ENCODE measurements around the gene ANKRD10.

DNA sequence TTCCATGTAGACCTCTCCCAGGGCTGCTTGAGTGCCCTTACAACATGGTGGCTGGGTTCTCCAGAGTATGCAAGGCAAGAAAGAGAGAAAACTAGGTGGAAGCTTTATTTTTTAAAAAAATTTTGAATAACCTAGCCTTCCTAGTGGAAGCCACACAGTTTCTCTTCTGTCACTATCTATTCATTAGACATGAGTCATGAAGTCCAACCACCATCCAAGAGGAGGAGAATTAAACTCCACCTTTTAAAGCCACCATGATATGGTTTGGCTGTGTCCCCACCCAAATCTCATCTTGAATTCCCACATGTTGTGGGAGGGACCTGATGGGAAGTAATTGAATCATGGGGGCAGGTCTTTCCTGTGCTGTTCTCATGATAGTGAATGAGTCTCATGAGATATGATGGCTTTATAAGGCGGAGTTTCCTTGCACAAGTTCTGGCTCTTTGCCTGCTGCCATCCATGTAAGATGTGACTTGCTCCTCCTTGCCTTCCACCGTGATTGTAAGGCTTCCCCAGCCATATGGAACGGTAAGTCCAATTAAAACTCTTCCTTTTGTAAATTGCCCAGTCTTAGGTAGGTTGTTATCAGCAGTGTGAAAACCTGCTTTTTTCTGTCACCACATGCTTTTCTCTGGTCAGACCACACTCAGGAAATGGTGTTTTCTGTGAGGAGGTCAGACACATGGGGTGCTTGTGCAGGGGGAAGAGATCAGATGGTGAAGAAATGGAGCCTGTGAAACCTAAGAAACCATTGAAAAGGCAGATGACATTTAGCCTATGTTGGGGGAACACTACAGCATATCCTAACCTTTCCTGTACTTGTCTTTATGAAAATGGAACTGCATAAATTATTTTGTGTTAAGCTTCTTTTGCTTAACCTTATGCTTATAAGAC, 57.7 kb downstream of the ANKRD10 start:
- TF ChIP-seq POLR2A (IDR thresholded peaks at IDR 0.05): no peak
- TF ChIP-seq, protein P1, sequence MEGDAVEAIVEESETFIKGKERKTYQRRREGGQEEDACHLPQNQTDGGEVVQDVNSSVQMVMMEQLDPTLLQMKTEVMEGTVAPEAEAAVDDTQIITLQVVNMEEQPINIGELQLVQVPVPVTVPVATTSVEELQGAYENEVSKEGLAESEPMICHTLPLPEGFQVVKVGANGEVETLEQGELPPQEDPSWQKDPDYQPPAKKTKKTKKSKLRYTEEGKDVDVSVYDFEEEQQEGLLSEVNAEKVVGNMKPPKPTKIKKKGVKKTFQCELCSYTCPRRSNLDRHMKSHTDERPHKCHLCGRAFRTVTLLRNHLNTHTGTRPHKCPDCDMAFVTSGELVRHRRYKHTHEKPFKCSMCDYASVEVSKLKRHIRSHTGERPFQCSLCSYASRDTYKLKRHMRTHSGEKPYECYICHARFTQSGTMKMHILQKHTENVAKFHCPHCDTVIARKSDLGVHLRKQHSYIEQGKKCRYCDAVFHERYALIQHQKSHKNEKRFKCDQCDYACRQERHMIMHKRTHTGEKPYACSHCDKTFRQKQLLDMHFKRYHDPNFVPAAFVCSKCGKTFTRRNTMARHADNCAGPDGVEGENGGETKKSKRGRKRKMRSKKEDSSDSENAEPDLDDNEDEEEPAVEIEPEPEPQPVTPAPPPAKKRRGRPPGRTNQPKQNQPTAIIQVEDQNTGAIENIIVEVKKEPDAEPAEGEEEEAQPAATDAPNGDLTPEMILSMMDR (IDR thresholded peaks at IDR 0.05): no peak
